Breast epithelium (tissue), 4 donors: ENCODE data around the gene LCN10. TPM values are rescaled to one million over a fixed set of nuclear protein-coding genes. Genes with fewer than 3 reads are reported as not detected.
"Not testable (repeated sequence)": the region's sequence is repeated elsewhere in the genome, so short reads cannot be mapped to it uniquely, and the experiment has no call there.

Experiments
- DNase-seq, 2 donors: peaks; one replicate each; pipeline ENCODE4 v3.0.0-alpha.2; 2019; ENCODE audit warnings: low spot score in 2 of 2
- H3K27ac ChIP-seq, 2 donors: fragments of 200-600 bp; sonication (generic) in 1 of 2; one replicate each; pipeline ENCODE4 v1.5.1; 2016 to 2019; ENCODE audit warnings: mild to moderate bottlenecking in 1 of 2
- H3K27me3 ChIP-seq, 2 donors: fragments of 200-600 bp; sonication (generic) in 1 of 2; one replicate each; pipeline versions ENCODE4 v1.5.1 to v1.6.0; 2017 to 2019; ENCODE audit warnings: control low read depth in 1 of 2, mild to moderate bottlenecking in 1 of 2
- H3K36me3 ChIP-seq: fragments of 200-600 bp; one replicate; pipeline ENCODE4 v1.5.1; 2019
- H3K4me1 ChIP-seq, 2 donors: fragments of 200-600 bp; sonication (generic); one replicate each; pipeline ENCODE4 v1.5.1; 2016 to 2019; ENCODE audit warnings: control low read depth in 1 of 2
- H3K4me3 ChIP-seq, 3 donors: fragments of 200-600 bp; sonication (generic); 1 replicate in 2 of 3; 2 replicates in 1 of 3; pipeline ENCODE4 v1.5.1; 2016 to 2019; ENCODE audit warnings: mild to moderate bottlenecking in 3 of 3, moderate library complexity in 2 of 3
- H3K9me3 ChIP-seq, 2 donors: fragments of 200-600 bp; sonication (generic) in 1 of 2; one replicate each; pipeline ENCODE4 v1.5.1; 2016 to 2019; ENCODE audit warnings: control low read depth in 1 of 2
- CTCF ChIP-seq, 3 donors: fragments of 450-650 bp; IDR thresholded peaks; one replicate each; pipeline ENCODE4 v1.5.1; 2016 to 2017; ENCODE audit warnings: antibody characterized with exemption in 3 of 3, mild to moderate bottlenecking in 3 of 3, moderate library complexity in 3 of 3
- POLR2A ChIP-seq: fragments of 450-650 bp; IDR thresholded peaks from one replicate; pipeline ENCODE4 v1.6.1; 2016; ENCODE audit warnings: antibody characterized with exemption, mild to moderate bottlenecking, moderate library complexity
- POLR2AphosphoS5 ChIP-seq, 3 donors: sonication (generic); formaldehyde crosslinking; IDR thresholded peaks; one replicate each; pipeline ENCODE4 v1.6.1; 2017; ENCODE audit warnings: antibody characterized with exemption in 3 of 3
- intact Hi-C: fragments of 100-400 bp; cut with DNase I; formaldehyde crosslinking; loops from one replicate; pipeline ENCODE4 v1.15.1; 2023; ENCODE audit warnings: low total_unique reads
- total RNA-seq, 3 donors: library from RNA; depleted of rRNA; stranded (reverse); fragments of >200 nt; gene quantifications; one replicate each; pipeline ENCODE4 v1.1.0, GENCODE V29; 2016

Gene LCN10
- total RNA-seq, 3 donors from 2014 or later = 0.73 to 6.9 (median 6.7) TPM

- H3K4me3 ChIP-seq = no peak overlapping the region
- H3K27me3 ChIP-seq = no peaks in the 10 kb centered on the region
- TF ChIP-seq CTCF (IDR thresholded peaks at IDR 0.05) = no peak
- no peak for TF ChIP-seq POLR2A
- TF ChIP-seq POLR2AphosphoS5 (IDR thresholded peaks at IDR 0.05) = no peak
- no peaks in the 10 kb centered on the region for H3K36me3 ChIP-seq
- no peak overlapping the region for H3K27ac ChIP-seq
- no peaks in the 10 kb centered on the region for H3K4me1 ChIP-seq
- intact Hi-C loops = no loop called here
- peaks cover 7 to 13% of the 10 kb centered on the region in 2 donors for H3K9me3 ChIP-seq
- no peak for DNase-seq
These were observed 31.8 kb upstream of the LCN10 start for GRCh38 chr9:136774416-136775045.

GRCh38 chr9:136773386-136774044, 30.8 kb upstream of the LCN10 start:
- TF ChIP-seq CTCF (IDR thresholded peaks at IDR 0.05) (no peak), POLR2A (no peak), POLR2AphosphoS5 (IDR thresholded peaks at IDR 0.05) (no peak)
- intact Hi-C loops = no loop called here
- DNase-seq = no peak

GRCh38 chr9:136771907-136772415, 29.2 kb upstream of the LCN10 start:
- intact Hi-C loops = no loop called here
- Histone ChIP-seq H3K27me3 (peaks cover 0 to 12% of the 10 kb centered on the region in 2 donors), H3K36me3 (no peaks in the 10 kb centered on the region), H3K27ac (no peak overlapping the region), H3K4me1 (no peaks in the 10 kb centered on the region), H3K4me3 (no peak overlapping the region), H3K9me3 (peaks cover 7 to 13% of the 10 kb centered on the region in 2 donors)
- TF ChIP-seq POLR2A = no peak
- no peak for TF ChIP-seq CTCF (IDR thresholded peaks at IDR 0.05)
- no peak for TF ChIP-seq POLR2AphosphoS5 (IDR thresholded peaks at IDR 0.05)
- no peak for DNase-seq

More at GRCh38 chr9:136773386-136774044, 30.8 kb upstream of the LCN10 start:
- no peak overlapping the region for H3K27ac ChIP-seq
- peaks cover 7 to 13% of the 10 kb centered on the region in 2 donors for H3K9me3 ChIP-seq
- H3K27me3 ChIP-seq = no peaks in the 10 kb centered on the region
- H3K4me3 ChIP-seq = no peak overlapping the region
- H3K4me1 ChIP-seq = no peaks in the 10 kb centered on the region
- no peaks in the 10 kb centered on the region for H3K36me3 ChIP-seq

- no peak overlapping the region for H3K27ac ChIP-seq
- H3K9me3 ChIP-seq = peaks cover 7 to 13% of the 10 kb centered on the region in 2 donors
- no peak overlapping the region for H3K4me3 ChIP-seq
- no peaks in the 10 kb centered on the region for H3K36me3 ChIP-seq
- H3K27me3 ChIP-seq = peaks cover 0 to 17% of the 10 kb centered on the region in 2 donors
- no peaks in the 10 kb centered on the region for H3K4me1 ChIP-seq
- no peak for DNase-seq
- intact Hi-C loops = no loop called here
- TF ChIP-seq CTCF (IDR thresholded peaks at IDR 0.05) (peak in 1 of 3 donors; percentile 24), POLR2A (no peak)
These were observed 27.0 kb upstream of the LCN10 start for GRCh38 chr9:136769710-136770191.

- DNase-seq, H3K9me3 ChIP-seq, H3K4me1 ChIP-seq, H3K36me3 ChIP-seq, intact Hi-C loops, H3K4me3 ChIP-seq, H3K27ac ChIP-seq: not testable (repeated sequence)
- peaks cover 0 to 29% of the 10 kb centered on the region in 2 donors for H3K27me3 ChIP-seq
These were observed 23.8 kb upstream of the LCN10 start for GRCh38 chr9:136766410-136767120.

- H3K4me3 ChIP-seq, H3K4me1 ChIP-seq, H3K36me3 ChIP-seq, DNase-seq, intact Hi-C loops, H3K27ac ChIP-seq, H3K9me3 ChIP-seq: not testable (repeated sequence)
- H3K27me3 ChIP-seq = peaks cover 0 to 29% of the 10 kb centered on the region in 2 donors
These were observed 23.1 kb upstream of the LCN10 start for GRCh38 chr9:136765745-136766409.
